Measurements from ENCODE around the gene FCHO2.
A peak's percentile ranks its signal among the peaks of the same experiment; 100 is the strongest.

FCHO2 gene

GRCh38 chr5:73117088-73117740, 161.4 kb downstream of the FCHO2 start:
- TF ChIP-seq CTCF (IDR thresholded peaks at IDR 0.05; ENCODE audit: insufficient read depth, missing control alignments) = no peak
- no peak for FAIRE-seq
- DNase-seq (ENCODE audit: insufficient read length, low spot score) = no peak

GRCh38 chr5:73118391-73118973, 162.6 kb downstream of the FCHO2 start:
- DNase-seq (ENCODE audit: insufficient read length, low spot score) (no peak), FAIRE-seq (no peak)
- TF ChIP-seq CTCF (IDR thresholded peaks at IDR 0.05; ENCODE audit: insufficient read depth, missing control alignments) = no peak

- TF ChIP-seq CTCF (IDR thresholded peaks at IDR 0.05; ENCODE audit: insufficient read depth, missing control alignments) = no peak
- FAIRE-seq (no peak), DNase-seq (ENCODE audit: insufficient read length, low spot score) (no peak)
Measured at GRCh38 chr5:73119451-73120157, 163.8 kb downstream of the FCHO2 start.

- DNase-seq (ENCODE audit: insufficient read length, low spot score) (peak; percentile 48), FAIRE-seq (no peak)
- no peak for TF ChIP-seq CTCF (IDR thresholded peaks at IDR 0.05; ENCODE audit: insufficient read depth, missing control alignments)
Measured at GRCh38 chr5:73120222-73121118, 164.6 kb downstream of the FCHO2 start, which contains the start of gene TMEM171. Gene TMEM171, plus strand, starts transcription at chr5:73120575. Its CDS starts 2,799 bp downstream, at chr5:73123374.

GRCh38 chr5:73121119-73121463, 165.2 kb downstream of the FCHO2 start:
- TF ChIP-seq CTCF (IDR thresholded peaks at IDR 0.05; ENCODE audit: insufficient read depth, missing control alignments) = no peak
- no peak for FAIRE-seq
- DNase-seq (ENCODE audit: insufficient read length, low spot score) = no peak

- no peak for TF ChIP-seq CTCF (IDR thresholded peaks at IDR 0.05; ENCODE audit: insufficient read depth, missing control alignments)
- FAIRE-seq (no peak), DNase-seq (ENCODE audit: insufficient read length, low spot score) (no peak)
Measured at GRCh38 chr5:73122875-73123810, 167.3 kb downstream of the FCHO2 start.

All from D721Med (cell line).